HG03060 (cell line): ENCODE data around the gene CTH.
"Not testable (repeated sequence)": the region's sequence is repeated elsewhere in the genome, so short reads cannot be mapped to it uniquely, and the experiment has no call there.

ENCODE experiments used
- ATAC-seq: cut with Tn5 transposase; IDR thresholded peaks from one replicate; pipeline ENCODE4 v1.9.1; 2021; ENCODE audit warnings: low read depth, moderate number of reproducible peaks; ENCODE audit not compliant: unreplicated experiment

The CTH gene

GRCh38 chr1:70410604-70411359 lies at the start of gene CTH:
TSS of gene CTH (plus strand) at chr1:70411268. CDS start at chr1:70411416, 148 bp downstream.
- peak; percentile 78 for ATAC-seq

- ATAC-seq: no peak
These were observed 49.2 kb upstream of the CTH start for GRCh38 chr1:70361727-70362398.

- ATAC-seq: no peak
These were observed 46.6 kb upstream of the CTH start for GRCh38 chr1:70364439-70364838.

- ATAC-seq: not testable (repeated sequence)
These were observed 44.6 kb upstream of the CTH start for GRCh38 chr1:70366425-70366952.

- not testable (repeated sequence) for ATAC-seq
These were observed 44.1 kb upstream of the CTH start for GRCh38 chr1:70366997-70367396.

GRCh38 chr1:70367397-70367796 lies 43.7 kb upstream of the CTH start:
- ATAC-seq: not testable (repeated sequence)

GRCh38 chr1:70371586-70371985 lies 39.5 kb upstream of the CTH start:
- not testable (repeated sequence) for ATAC-seq

GRCh38 chr1:70372426-70372825 lies 38.6 kb upstream of the CTH start:
- ATAC-seq: no peak

GRCh38 chr1:70373580-70373979 lies 37.5 kb upstream of the CTH start:
- ATAC-seq: not testable (repeated sequence)

DNA sequence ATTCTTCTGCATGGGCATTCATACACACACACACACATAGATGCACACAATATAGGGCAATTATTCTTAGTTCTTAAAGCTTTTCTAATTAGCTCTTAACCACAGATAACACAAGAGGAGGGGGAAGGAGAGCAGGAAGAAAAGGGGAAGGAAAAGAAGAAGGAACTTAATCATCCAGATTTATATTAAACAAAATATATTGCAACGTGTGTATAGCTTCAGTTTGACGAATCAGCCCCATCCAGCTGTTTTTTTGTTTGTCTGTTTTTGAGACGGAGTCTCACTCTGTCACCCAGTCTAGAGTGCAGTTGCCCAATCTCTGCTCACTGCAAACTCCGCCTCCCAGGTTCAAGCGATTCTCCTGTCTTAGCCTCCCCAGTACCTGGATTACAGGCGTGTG lies 34.9 kb upstream of the CTH start:
- no peak for ATAC-seq

DNA sequence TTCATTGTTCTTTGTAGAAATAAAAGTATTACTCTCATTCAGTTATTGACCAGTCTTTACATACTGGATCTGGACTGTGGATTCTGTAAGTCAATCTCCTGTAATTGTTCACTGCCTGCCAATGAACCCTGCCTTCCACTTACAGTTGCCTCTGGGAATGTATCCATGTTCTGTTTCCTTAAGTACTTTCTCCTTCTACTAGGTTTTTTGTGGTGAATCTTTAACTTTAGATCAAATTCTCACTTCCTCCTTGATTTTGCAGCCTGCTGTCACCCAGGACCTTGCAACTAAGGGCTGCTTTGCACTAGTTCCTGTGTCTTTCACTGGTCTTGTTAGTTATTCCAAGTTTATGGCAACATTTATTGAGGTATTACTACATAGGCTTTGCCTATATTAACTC lies 28.4 kb upstream of the CTH start:
- ATAC-seq: no peak

- ATAC-seq: no peak
These were observed 27.6 kb upstream of the CTH start for GRCh38 chr1:70383483-70383882.

GRCh38 chr1:70384542-70384941 lies 26.5 kb upstream of the CTH start:
- no peak for ATAC-seq

DNA sequence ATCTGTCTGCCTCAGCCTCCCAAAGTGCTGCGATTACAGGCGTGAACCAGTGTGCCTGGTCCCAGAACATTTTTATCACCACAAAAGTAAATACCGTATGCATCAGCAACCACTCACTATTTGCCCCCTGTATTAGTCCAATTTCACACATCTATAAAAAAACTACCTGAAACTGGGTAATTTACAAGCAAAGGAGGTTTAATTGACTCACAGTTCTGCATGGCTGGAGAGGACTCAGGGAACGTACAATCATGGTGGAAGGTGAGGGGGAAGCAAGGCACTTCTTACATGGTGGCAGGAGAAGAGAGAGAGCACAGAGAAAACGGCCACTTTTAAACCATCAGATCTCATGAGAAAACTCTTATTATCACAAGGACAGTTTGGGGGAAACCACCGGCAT lies 25.6 kb upstream of the CTH start:
- ATAC-seq: no peak

DNA sequence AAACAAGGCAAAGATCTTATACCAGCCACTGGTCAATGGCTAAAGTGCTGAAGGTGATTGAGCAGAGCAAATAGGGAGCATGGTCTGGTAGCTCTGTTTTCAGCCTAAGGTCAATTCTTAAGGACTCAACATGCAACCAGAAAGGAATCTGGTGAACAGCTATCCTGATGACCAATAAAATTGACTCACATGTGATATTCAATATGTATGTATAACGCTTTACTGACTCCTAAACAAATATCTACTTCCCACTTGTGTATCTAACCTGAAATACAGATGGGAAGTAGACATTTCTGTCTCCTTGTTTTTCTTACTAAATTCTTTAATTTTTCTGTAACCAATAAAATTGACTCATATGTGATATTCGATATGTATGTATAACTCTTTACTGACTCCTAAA lies 24.9 kb upstream of the CTH start:
- ATAC-seq: no peak

DNA sequence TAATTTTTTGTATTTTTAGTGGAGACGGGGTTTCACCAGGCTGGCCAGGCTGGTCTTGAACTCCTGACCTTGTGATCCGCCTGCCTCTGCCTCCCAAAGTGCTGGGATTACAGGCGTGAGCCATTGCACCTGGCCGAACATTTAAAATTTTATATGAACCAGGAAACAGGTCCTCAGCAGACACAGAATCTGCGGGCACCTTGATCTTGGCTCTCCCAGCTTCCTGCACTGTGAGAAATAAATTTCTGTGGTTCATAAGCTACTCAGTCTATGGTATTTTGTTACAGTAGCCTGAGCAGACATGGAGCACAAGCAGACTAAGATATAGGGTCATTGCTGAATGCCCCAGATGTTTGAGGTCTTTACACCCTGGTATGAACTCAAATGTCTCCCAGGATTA lies 23.6 kb upstream of the CTH start:
- ATAC-seq: no peak

GRCh38 chr1:70392626-70393025 lies 18.4 kb upstream of the CTH start:
- ATAC-seq: no peak

GRCh38 chr1:70396607-70397006 lies 14.5 kb upstream of the CTH start:
- ATAC-seq: no peak

GRCh38 chr1:70397013-70397412 lies 14.1 kb upstream of the CTH start:
- no peak for ATAC-seq

DNA sequence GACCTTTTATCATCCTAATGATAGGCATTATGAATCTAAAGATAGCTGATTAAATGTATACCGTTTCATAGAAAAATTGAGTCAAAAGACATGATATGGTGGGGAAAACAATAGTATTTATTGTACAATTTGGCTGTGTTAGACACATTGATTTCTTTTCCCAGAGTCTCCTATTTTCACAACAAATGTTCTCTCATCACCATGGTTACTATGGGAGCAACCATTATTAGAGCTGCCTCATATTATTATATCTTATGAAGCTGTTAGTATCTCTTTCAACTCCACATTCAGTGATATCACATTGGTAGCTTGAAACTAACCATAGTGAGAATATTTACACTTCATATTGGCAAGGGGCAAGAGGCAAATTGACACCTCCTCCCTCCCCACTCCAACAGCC lies 10.7 kb upstream of the CTH start:
- no peak for ATAC-seq

DNA sequence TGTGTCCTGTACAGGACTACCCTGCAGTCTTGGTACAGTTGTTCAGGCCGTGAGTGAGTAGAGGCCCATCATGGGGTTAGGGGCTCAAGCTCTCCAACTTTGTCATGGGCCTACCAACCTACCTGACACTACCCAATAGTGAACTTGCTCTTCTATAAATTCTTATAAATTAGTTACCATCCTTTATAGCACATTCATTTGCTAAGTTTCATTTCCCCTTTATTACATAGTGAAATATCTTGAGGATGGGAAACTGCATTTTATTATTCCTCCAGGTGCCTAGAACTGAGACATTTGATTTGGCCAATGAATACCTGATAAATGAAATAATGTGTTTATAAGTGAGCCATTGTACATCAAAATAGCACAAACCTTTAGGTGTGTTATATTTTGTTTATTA lies 9.1 kb upstream of the CTH start:
- ATAC-seq: no peak

DNA sequence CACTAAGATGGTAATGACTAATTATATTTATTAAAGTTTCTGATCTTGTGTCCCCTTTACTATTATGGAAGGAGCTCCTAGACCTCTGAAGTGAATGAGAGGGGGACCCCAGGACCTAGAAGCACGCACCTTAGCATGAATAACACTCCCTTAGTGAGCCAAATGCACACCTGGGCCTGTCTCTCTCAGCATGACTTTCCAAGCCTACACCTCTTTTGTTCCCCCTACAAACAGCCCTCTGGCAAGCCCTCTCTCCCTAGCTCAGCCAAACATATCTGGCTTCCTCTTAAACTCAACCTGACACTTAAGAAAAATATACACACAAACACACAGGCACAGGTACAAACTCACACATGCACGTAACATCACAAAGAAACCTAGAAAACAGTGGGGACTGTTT lies 7.3 kb upstream of the CTH start:
- ATAC-seq: no peak
